ENCODE results near the gene TCF12. TPM values are rescaled to one million over a fixed set of nuclear protein-coding genes. Genes with fewer than 3 reads are reported as not detected.

Gene TCF12
- total RNA-seq, 1 donor from 2014 or later = 144 TPM

GRCh38 chr15:56939257-56939656, 20.8 kb downstream of the TCF12 start:
- Histone ChIP-seq H3K9me3 (peaks cover 0 to 10% of the 10 kb centered on the region in 2 donors), H3K4me3 (no peak overlapping the region), H3K27ac (no peak overlapping the region), H3K27me3 (no peaks in the 10 kb centered on the region), H3K4me1 (peaks cover 0 to 3% of the 10 kb centered on the region in 2 donors), H3K36me3 (peaks cover 0 to 14% of the 10 kb centered on the region in 2 donors)
- no peak for DNase-seq (ENCODE audit: low spot score in 2 of 2)
- intact Hi-C loops (cut with DNase I) = no loop called here
- no peak for TF ChIP-seq CTCF (IDR thresholded peaks at IDR 0.05)

- Histone ChIP-seq H3K4me1 (peaks cover 0 to 3% of the 10 kb centered on the region in 2 donors), H3K27me3 (no peaks in the 10 kb centered on the region), H3K36me3 (peaks cover 0 to 5% of the 10 kb centered on the region in 2 donors), H3K9me3 (peaks cover 0 to 16% of the 10 kb centered on the region in 2 donors), H3K4me3 (no peak overlapping the region), H3K27ac (no peak overlapping the region)
- intact Hi-C loops (cut with DNase I) = no loop called here
- TF ChIP-seq CTCF (IDR thresholded peaks at IDR 0.05) = no peak
- DNase-seq (ENCODE audit: low spot score in 2 of 2) = no peak
These were observed 21.9 kb downstream of the TCF12 start for GRCh38 chr15:56940388-56940787.

GRCh38 chr15:56942118-56942517, 23.7 kb downstream of the TCF12 start:
- no peak overlapping the region for H3K4me3 ChIP-seq
- no peak for TF ChIP-seq CTCF (IDR thresholded peaks at IDR 0.05)
- intact Hi-C loops (cut with DNase I) = no loop called here
- no peak overlapping the region for H3K27ac ChIP-seq
- H3K36me3 ChIP-seq = peaks cover 0 to 6% of the 10 kb centered on the region in 2 donors
- no peaks in the 10 kb centered on the region for H3K27me3 ChIP-seq
- H3K9me3 ChIP-seq = peaks cover 0 to 22% of the 10 kb centered on the region in 2 donors
- H3K4me1 ChIP-seq = peaks cover 0 to 3% of the 10 kb centered on the region in 2 donors
- no peak for DNase-seq (ENCODE audit: low spot score in 2 of 2)

GRCh38 chr15:56943403-56943802, 25.0 kb downstream of the TCF12 start:
- TF ChIP-seq CTCF (IDR thresholded peaks at IDR 0.05) = no peak
- no peak for DNase-seq (ENCODE audit: low spot score in 2 of 2)
- Histone ChIP-seq H3K4me1 (peaks cover 0 to 7% of the 10 kb centered on the region in 2 donors), H3K27ac (no peak overlapping the region), H3K9me3 (peaks cover 0 to 22% of the 10 kb centered on the region in 2 donors), H3K27me3 (no peaks in the 10 kb centered on the region), H3K4me3 (no peak overlapping the region), H3K36me3 (peaks cover 0 to 6% of the 10 kb centered on the region in 2 donors)
- intact Hi-C loops (cut with DNase I) = no loop called here

GRCh38 chr15:56944485-56944884, 26.0 kb downstream of the TCF12 start:
- intact Hi-C loops (cut with DNase I) = no loop called here
- no peak for TF ChIP-seq CTCF (IDR thresholded peaks at IDR 0.05)
- Histone ChIP-seq H3K27ac (no peak overlapping the region), H3K9me3 (peaks cover 0 to 22% of the 10 kb centered on the region in 2 donors), H3K36me3 (peaks cover 0 to 6% of the 10 kb centered on the region in 2 donors), H3K27me3 (no peaks in the 10 kb centered on the region), H3K4me3 (no peak overlapping the region), H3K4me1 (peaks cover 0 to 8% of the 10 kb centered on the region in 2 donors)
- no peak for DNase-seq (ENCODE audit: low spot score in 2 of 2)

- intact Hi-C loops (cut with DNase I) = no loop called here
- no peaks in the 10 kb centered on the region for H3K27me3 ChIP-seq
- H3K36me3 ChIP-seq = peaks cover 0 to 6% of the 10 kb centered on the region in 2 donors
- no peak overlapping the region for H3K4me3 ChIP-seq
- H3K9me3 ChIP-seq = peaks cover 0 to 22% of the 10 kb centered on the region in 2 donors
- no peak for DNase-seq (ENCODE audit: low spot score in 2 of 2)
- H3K4me1 ChIP-seq = peaks cover 0 to 6% of the 10 kb centered on the region in 2 donors
- no peak overlapping the region for H3K27ac ChIP-seq
- no peak for TF ChIP-seq CTCF (IDR thresholded peaks at IDR 0.05)
These were observed 27.7 kb downstream of the TCF12 start for GRCh38 chr15:56946150-56946549.
